Gastroesophageal sphincter (tissue), 4 donors: ENCODE data around the gene COL11A2. TPM values are rescaled to one million over a fixed set of nuclear protein-coding genes. Genes with fewer than 3 reads are reported as not detected.
"Not testable (repeated sequence)": the region's sequence is repeated elsewhere in the genome, so short reads cannot be mapped to it uniquely, and the experiment has no call there.

ENCODE experiments used
- ATAC-seq: fragments of 150-250 bp; one replicate; pipeline ENCODE4 v1.9.1; 2016; ENCODE audit warnings: mild to moderate bottlenecking, moderate library complexity
- H3K27ac ChIP-seq, 4 donors: fragments of 200-600 bp; sonication (generic) in 3 of 4; 1 replicate in 3 of 4; 2 replicates in 1 of 4; pipeline ENCODE4 v1.5.1; 2016 to 2019
- H3K27me3 ChIP-seq: fragments of 200-600 bp; sonication (generic); one replicate; pipeline ENCODE4 v1.5.1; 2019
- H3K36me3 ChIP-seq, 2 donors: fragments of 200-600 bp; sonication (generic); one replicate each; pipeline ENCODE4 v1.5.1; 2019; ENCODE audit warnings: control low read depth in 1 of 2
- H3K4me1 ChIP-seq, 3 donors: fragments of 200-600 bp; sonication (generic); 1 replicate in 2 of 3; 2 replicates in 1 of 3; pipeline ENCODE4 v1.5.1; 2016 to 2019; ENCODE audit warnings: control low read depth in 2 of 3
- H3K4me3 ChIP-seq, 2 donors: fragments of 200-600 bp; sonication (generic); one replicate each; pipeline ENCODE4 v1.5.1; 2019; ENCODE audit warnings: mild to moderate bottlenecking in 1 of 2, moderate library complexity in 1 of 2
- H3K9me3 ChIP-seq, 3 donors: fragments of 200-600 bp; sonication (generic); one replicate each; pipeline ENCODE4 v1.5.1; 2017 to 2019; ENCODE audit warnings: control low read depth in 2 of 3
- CTCF ChIP-seq, 4 experiments: fragments of 200-600 bp in 2 of 4; fragments of 450-650 bp in 2 of 4; sonication (generic) in 1 of 4; IDR thresholded peaks; one replicate each; pipeline ENCODE4 v1.5.1; 2017 to 2019; ENCODE audit warnings: antibody characterized with exemption in 4 of 4, mild to moderate bottlenecking in 2 of 4, moderate library complexity in 2 of 4
- EP300 ChIP-seq: sonication (generic); formaldehyde crosslinking; IDR thresholded peaks from one replicate; pipeline ENCODE4 v1.6.1; 2017; ENCODE audit warnings: antibody characterized with exemption, mild to moderate bottlenecking
- POLR2A ChIP-seq, 2 donors: fragments of 450-650 bp; IDR thresholded peaks; one replicate each; pipeline ENCODE4 v1.6.1; 2017; ENCODE audit warnings: antibody characterized with exemption in 2 of 2, mild to moderate bottlenecking in 2 of 2, moderate library complexity in 1 of 2
- POLR2AphosphoS5 ChIP-seq: sonication (generic); formaldehyde crosslinking; IDR thresholded peaks from one replicate; pipeline ENCODE4 v1.6.1; 2017; ENCODE audit warnings: antibody characterized with exemption
- WGBS, 2 donors: methylation state at CpG; one replicate each; pipeline ENCODE4 v1.1.5; 2018; ENCODE audit warnings: low coverage in 1 of 2; 5-methylcytosine and 5-hydroxymethylcytosine counted together
- total RNA-seq, 4 donors: library from RNA; depleted of rRNA; stranded (reverse); fragments of >200 nt; gene quantifications; one replicate each; pipeline ENCODE4 v1.1.0, GENCODE V29; 2016

COL11A2 gene
- total RNA-seq, 4 donors from 2014 or later, result 0.35 to 1.4 (median 0.45) TPM

DNA sequence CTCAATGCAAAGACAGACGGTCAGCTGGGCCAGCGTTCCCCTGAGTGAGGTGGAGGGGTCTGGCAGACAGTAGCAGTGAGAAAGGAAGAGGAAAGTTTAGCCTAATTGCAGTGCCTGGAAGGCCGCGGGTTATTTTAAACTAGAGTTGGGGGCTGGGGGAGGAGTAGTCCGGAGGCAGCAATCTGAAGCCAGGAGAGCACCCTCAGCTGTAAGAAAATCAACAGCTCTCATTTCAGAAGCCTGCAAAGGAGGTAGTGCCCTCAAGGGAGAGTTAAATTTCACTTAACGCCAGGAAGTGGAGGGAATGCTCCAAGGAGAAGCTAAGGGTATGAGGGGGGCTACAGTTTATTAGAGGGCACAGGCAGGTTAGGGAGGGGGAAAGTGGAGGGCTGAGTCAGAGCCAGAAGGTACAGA lies 43.0 kb upstream of the COL11A2 start:
- no peak overlapping the region for H3K27ac ChIP-seq
- peaks cover 75% of the 10 kb centered on the region for H3K27me3 ChIP-seq
- H3K9me3 ChIP-seq, result no peaks in the 10 kb centered on the region
- WGBS, 2 donors, result 0 to 13% methylated on average over 1 to 6 of the region's 6 CpGs
- H3K4me1 ChIP-seq, result no peaks in the 10 kb centered on the region
- TF ChIP-seq POLR2AphosphoS5, result no peak
- TF ChIP-seq EP300, result no peak
- TF ChIP-seq POLR2A (IDR thresholded peaks at IDR 0.05), result no peak
- TF ChIP-seq CTCF (IDR thresholded peaks at IDR 0.05), result no peak
- H3K4me3 ChIP-seq, result no peak overlapping the region
- ATAC-seq, result no peak
- H3K36me3 ChIP-seq, result no peaks in the 10 kb centered on the region

- WGBS, 2 donors, result 26 to 35% methylated on average over 9 to 10 of the region's 14 CpGs
- not testable (repeated sequence) for H3K4me1 ChIP-seq, ATAC-seq, H3K9me3 ChIP-seq, H3K4me3 ChIP-seq, H3K36me3 ChIP-seq, H3K27ac ChIP-seq
- H3K27me3 ChIP-seq, result peaks cover 74% of the 10 kb centered on the region
Measured at GRCh38 chr6:33226503-33227120, 34.3 kb upstream of the COL11A2 start.

DNA sequence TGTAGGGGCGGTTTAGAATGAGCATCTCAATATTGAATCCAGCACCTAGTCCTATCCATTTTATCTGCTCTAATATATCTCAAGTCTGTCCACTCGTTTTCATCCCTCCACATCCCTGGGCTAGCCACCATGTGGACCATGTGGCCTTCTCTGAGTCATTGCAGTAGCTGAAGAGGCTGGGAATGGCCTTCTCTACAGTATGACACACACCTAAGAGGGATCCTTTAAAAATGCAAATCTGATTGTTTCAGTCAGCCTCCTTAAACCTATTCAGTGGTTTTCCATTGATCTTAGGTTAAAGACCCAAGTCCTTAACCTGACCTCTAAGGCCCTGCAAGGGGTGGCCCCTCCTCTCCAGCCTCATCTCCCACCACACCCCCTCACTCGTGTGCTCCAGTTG lies 25.4 kb upstream of the COL11A2 start:
- WGBS, 2 donors, result 44 to 56% methylated on average over 1 to 3 of the region's 3 CpGs
- H3K4me3 ChIP-seq, result no peak overlapping the region
- peaks cover 0 to 16% (median 4%) of the 10 kb centered on the region in 3 donors for H3K4me1 ChIP-seq
- no peak for ATAC-seq
- H3K9me3 ChIP-seq, result no peaks in the 10 kb centered on the region
- H3K27ac ChIP-seq, result no peak overlapping the region
- TF ChIP-seq CTCF (IDR thresholded peaks at IDR 0.05) (no peak), EP300 (no peak), POLR2AphosphoS5 (no peak), POLR2A (IDR thresholded peaks at IDR 0.05) (no peak)
- peaks cover 33% of the 10 kb centered on the region for H3K27me3 ChIP-seq
- no peaks in the 10 kb centered on the region for H3K36me3 ChIP-seq

DNA sequence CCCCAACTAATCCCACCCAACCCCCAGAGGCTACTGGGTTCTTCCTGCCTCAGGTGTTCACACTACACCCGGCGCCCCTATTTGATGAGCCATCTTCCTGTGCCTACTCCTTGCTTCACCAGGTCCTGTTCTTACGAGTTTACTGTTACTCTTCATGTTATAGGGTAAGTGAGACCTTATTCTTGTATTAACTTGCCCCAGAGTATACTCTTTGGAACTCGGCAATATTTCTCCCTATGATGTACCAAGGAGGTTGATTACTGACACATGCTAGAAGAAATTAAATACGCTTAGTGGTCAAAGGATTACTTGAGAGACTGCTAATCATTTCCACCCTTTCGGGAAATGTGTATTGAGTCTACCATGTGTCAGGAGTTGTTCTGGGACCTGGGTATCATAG lies 25.0 kb upstream of the COL11A2 start:
- peaks cover 29% of the 10 kb centered on the region for H3K27me3 ChIP-seq
- ATAC-seq, result no peak
- WGBS, 2 donors, result 84% methylated on average over 5 to 6 of the region's 6 CpGs

DNA sequence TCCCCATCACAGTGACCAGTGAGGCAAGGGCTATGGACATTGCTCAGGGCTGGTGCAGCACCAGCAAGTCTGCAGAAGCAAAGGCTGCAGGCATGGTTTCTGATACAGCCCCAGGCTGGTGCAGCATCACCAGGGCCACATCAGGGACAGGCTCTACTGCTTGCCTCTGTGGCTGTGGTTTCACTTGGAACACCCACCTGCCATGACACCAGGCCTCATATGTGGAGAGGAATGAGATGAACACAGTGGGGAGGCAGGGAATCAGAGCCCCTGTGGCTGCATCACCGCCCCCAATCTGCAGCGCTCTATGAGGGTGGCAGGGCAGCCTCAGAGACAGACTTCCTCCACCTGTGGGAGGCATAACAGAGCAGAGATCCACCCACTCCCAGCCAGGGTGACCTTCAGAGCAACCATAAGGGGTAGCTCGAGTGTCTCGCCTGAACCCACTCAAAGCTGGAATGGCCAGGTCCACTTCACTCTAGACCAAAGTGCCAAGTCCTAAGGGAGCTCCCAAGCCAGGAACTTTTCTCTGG lies 23.9 kb upstream of the COL11A2 start:
- Histone ChIP-seq H3K36me3 (peaks cover 0 to 10% of the 10 kb centered on the region in 2 donors), H3K4me3 (no peak overlapping the region), H3K27me3 (peaks cover 20% of the 10 kb centered on the region), H3K4me1 (peaks cover 0 to 23% (median 7%) of the 10 kb centered on the region in 3 donors), H3K27ac (no peak overlapping the region), H3K9me3 (no peaks in the 10 kb centered on the region)
- WGBS, 2 donors, result no CpG with 5 or more reads among the region's 4 CpGs
- no peak for ATAC-seq
- no peak for TF ChIP-seq POLR2A (IDR thresholded peaks at IDR 0.05)
- no peak for TF ChIP-seq CTCF (IDR thresholded peaks at IDR 0.05)
- TF ChIP-seq POLR2AphosphoS5, result no peak
- TF ChIP-seq EP300, result no peak

More for the DNA sequence above, 25.0 kb upstream of the COL11A2 start:
- Histone ChIP-seq H3K36me3 (no peaks in the 10 kb centered on the region), H3K27ac (no peak overlapping the region), H3K4me1 (peaks cover 0 to 20% (median 7%) of the 10 kb centered on the region in 3 donors), H3K9me3 (no peaks in the 10 kb centered on the region), H3K4me3 (no peak overlapping the region)
- TF ChIP-seq POLR2A (IDR thresholded peaks at IDR 0.05), result no peak
- TF ChIP-seq EP300, result no peak
- no peak for TF ChIP-seq POLR2AphosphoS5
- no peak for TF ChIP-seq CTCF (IDR thresholded peaks at IDR 0.05)
